ENCODE measurements around the gene CYTH4.

GRCh38 chr22:37234736-37235711 lies 47.3 kb upstream of the CYTH4 start:
- no peak for TF ChIP-seq CTCF (IDR thresholded peaks at IDR 0.05 in 2 of 3, conservative IDR thresholded peaks at IDR 0.05 in 1 of 3; ENCODE audit: borderline replicate concordance in 1 of 3, insufficient read depth in 1 of 3, low read depth in 2 of 3, low read length in 2 of 3)
- TF ChIP-seq POLR2AphosphoS5 (IDR thresholded peaks at IDR 0.05; ENCODE audit: low read depth, low read length) = no peak
- no peak for TF ChIP-seq POLR2A (IDR thresholded peaks at IDR 0.05; ENCODE audit: borderline replicate concordance, extremely low read depth, insufficient read depth, insufficient read length)

Measured in HCT116 (cell line).